ENCODE data around the gene SYT5.
"Not testable (repeated sequence)": the region's sequence is repeated elsewhere in the genome, so short reads cannot be mapped to it uniquely, and the experiment has no call there.

Gene SYT5

DNA sequence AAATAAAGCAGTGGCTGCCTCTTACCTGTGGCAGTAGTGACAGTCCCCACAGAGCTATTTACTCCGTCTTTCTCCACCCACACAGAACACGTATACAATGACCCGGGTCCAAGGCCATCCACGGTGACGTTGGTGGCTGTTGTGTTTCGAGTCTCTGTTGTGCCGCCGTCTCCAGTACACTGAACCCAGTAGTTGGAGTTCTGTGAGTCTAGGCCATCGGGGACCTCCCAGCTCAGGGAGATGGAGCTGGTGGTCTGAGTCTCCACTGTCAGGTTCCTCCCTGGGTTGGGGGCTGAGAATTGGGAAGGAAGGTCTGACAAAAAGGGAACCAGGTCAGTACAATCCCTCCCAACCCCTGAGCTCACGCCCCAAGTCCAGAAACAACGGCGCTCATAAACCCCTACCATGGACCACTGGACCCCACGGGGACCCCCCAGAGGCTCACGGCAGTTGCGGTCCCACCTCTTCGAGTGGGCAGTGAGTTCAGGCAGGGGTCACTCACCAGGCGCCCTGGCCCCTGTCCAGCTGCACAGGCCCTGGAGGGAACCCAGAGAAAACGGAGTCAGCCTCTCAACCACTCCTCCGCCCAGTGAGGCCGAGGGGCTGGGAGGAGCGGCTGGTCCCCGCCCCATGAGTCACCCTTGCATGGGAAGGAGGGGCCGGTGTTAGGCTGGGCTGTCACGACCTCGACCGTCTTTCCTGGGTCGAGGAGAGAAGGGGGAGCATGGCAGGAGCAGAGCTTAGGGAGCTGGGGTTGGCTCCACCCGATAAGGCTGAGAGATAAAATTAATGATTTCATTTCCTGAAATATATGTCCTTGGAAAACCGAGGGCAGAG is 26.8 kb upstream of the SYT5 start:
- DNase-seq: peak; percentile 72

DNA sequence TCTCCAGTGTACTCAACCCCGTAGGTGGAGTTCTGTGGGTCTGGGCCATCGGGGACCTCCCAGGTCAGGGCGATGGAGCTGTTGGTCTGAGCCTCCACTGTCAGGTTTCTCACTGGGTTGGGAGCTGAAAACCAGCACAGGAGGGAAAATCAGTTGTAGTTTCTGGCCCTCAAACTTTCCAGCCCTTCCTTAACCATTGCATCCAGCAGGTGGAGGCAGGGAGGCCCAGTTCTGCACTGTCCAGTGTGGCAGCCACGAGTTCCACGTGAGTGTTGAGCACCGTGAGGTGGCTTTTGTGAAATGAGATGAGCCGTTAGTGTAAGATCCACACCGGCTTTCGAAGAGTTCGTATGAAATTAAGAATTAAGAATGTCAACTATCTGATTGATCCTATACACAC is 22.1 kb upstream of the SYT5 start:
- DNase-seq: not testable (repeated sequence)

DNA sequence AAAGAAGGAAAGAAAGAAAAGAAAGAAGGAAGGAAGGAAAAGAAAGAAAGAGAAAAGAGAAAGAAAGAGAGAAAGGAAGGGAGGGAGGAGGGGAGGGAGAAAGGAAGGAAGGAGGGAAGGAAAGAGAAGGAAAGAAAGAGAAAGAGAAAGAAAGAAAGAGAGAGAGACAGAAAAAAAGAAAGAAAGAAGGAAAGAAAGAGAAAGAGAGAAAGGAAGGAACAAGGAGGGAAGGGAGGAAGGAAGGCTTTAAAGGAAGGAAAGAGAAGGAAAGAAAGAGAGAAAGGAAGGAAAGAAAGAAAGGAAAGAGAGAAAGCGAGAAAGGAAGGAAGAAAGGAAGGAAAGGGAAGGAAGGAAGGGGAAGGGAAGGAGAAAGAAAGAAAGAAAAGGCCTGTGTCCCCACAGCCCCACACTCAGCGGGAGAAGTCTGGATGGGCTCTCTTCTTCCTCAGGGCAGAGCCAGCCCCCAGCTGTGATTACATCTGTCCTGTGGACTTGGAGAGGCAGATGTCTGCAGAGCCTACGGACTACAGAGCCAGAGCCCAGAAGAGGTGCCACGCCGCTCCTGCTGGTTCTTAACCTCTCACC is 19.6 kb upstream of the SYT5 start:
- DNase-seq: no peak

DNA sequence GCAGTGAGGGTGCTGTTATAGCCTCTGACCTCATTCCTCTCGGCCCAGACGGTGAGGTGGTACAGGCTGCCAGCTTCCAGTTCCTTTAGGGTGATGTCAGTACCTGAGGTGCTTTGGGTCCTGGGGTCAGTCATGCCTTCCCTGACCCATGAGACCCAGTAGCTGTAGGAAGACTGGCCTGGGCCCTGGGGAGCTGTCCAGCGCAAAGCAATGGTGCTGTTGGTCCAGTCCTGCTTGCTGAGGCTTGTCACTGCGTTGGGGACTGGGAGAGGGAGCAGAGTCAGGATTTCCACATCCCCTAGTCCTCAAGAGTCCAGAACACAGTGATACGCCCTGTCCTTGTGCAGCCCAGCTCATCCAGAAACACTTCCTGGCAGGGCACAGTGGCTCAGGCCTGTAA is 18.6 kb upstream of the SYT5 start:
- DNase-seq: no peak

DNA sequence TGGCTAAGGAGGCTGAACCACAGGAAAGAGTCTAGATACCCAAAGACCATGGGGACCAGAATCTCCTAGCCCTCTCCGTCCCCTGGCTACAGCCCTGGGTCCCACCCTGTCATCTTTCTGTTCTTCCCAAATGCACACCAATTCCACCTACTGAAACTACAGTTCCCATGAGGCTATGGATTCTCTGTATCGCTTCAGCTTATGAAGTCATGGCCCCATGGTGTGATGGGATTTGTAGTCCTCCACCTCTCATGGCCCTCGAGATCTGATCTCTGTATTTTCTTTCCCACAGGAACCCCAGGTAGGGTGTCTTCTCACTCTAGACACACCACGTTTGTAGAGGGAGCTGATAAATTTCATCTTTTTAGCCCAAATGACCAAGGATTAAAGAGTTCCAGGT is 17.4 kb upstream of the SYT5 start:
- no peak for DNase-seq

DNA sequence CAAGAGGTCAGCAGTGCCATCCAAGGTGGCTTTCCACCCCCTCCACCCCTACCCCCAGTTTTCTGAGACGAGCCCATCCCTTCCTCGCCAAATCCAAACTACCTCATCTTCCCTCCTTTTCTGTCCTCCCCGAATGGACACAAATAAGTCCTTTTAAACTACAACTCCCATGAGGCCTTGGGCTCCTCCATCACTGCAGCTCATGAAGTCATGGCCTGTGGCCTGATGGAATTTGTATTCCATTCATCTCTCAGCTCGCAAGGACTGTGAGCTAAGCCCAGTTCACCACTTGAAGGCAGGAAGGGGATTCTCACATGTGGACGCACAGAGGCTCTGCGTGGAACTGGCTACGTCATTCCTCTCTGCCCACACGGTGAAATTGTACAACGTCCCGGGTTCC is 16.7 kb upstream of the SYT5 start:
- DNase-seq: no peak

DNA sequence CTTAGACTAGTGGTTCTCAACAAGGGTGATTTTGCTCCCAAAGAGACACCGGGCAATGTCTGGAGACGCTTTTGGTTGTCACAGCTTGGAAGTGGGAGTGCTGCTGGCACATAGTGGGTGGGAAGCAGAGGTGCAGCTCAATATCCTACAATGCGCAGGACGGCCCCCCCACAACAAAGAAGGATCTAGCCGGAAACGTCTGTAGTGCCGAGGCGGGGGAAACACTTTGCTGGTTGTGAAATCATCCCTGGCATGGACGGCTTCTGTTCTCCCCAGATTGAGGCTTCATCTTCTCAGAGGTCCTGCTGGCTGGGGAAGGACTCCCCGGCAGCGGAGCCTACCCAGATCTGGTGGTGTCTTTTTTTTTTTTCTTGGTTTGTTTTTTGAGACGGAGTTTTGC is 13.4 kb upstream of the SYT5 start:
- DNase-seq: no peak

DNA sequence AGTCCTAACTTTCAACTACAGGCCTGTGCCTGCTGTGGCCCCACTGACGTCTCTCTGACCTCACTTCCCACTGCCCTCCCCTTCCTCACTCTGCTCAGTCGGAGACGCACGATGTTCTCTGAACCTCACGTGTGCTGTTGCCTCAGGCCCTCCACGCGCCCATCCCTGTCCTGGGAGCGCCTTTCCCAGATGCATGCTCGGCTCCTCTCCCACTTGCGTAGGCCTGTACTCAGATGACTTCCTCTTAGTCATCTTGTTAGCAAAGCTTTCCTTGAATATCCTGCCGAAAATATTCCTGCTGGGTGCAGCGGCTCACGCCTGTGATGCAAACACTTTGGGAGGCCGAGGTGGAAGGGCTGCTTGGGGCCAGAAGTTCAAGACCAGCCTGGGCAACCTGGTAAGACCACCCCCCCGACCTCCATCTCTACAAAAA is 9.3 kb upstream of the SYT5 start:
- DNase-seq: no peak

DNA sequence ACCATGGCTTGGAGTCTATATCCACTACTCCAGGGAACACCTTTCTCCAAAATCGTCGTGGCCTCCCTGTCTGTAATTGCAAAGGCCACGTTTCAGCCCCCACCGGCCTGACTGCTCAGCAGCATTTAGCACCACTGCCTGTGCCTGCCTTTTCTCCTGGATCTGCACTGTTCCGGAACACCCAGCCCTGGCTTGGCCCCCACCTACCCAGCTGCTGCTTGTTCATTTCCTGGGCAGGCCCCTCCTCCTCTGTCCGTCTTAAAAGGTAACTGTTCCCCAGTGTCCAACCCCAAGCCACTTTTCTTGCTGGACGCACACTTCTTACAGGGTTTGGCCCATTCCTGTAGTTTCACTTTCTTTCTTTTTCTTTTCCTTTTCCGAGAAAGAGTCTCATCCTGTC is 8.5 kb upstream of the SYT5 start:
- DNase-seq: no peak

DNA sequence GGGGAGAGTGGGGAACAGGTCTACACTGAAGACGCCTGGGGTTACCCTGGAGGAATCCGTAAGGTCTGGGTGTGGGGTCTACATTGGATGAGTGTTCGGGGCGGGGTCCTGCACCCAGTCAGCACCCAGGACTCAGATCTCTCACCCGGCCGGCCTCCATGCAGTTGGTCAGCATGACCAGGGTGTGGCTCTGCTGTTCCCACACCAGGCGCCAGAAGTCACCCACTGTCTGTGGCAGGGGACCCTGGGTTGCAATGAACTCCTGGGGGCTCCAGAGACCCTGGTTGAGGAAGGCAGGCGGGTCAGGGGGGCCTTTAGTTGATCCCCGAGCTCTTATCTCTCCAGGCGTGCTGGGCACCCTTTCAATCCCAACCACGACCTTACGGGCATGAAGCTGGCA is 6.0 kb upstream of the SYT5 start:
- no peak for DNase-seq

DNA sequence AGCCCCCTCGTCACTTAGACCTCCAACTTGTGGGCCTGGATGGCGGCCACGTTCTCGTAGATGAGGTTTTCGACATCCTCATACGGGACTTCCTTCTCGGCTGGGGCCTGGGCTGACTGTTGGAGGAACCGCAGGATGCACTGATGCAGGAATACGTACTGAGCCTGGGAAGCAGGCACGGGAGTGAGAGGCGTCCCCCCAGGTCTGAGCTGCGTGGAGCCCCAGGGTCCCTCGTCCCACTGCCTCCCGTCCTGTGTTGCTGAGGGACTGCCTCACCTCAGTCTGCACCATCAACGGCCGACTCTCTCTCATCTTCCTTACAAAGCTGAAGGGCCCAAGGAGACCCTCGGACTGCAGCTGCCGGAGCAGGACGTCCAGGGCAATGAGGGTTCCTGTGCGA is 1.7 kb upstream of the SYT5 start:
- no peak for DNase-seq

DNA sequence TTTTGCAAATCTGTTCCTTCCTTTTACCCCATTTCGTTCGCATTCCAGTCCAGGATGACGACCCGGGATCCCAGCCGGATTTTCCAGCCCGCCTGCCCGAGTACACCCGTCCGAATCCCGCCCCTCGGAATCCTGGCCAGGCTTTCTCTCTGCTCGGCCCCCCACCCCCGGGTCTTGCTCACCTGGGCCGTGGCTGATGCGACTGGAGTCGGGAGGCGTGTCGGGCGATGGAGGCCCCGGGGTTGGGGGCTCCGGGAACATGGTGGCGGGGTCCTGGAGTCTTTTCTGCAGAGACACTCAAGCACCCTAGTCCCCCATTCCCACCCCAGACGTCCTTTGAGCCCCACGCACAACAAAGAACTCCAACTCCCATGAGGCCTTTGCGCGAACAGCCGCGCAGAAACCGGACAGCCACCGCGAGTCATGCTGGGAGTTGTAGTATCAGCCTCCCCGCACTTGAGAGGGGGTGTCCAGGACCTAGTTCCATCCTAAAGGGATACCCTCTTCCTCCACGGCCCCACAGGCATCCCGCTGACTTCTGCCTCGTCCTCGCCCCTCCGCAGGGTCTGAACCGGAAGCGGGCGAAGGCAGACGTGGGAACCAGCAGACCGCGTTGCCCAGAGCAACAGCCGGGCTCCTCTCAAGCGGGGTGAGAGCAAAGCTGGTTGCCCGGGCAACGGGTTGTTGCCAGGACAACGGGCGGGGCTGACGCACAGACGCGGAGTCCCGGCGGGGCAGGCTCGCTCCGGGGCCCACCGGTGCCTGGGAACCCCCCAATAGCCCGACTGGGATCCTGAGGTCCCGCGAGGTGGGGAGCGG is 1.1 kb downstream of the SYT5 start:
- peak; percentile 69 for DNase-seq

DNA sequence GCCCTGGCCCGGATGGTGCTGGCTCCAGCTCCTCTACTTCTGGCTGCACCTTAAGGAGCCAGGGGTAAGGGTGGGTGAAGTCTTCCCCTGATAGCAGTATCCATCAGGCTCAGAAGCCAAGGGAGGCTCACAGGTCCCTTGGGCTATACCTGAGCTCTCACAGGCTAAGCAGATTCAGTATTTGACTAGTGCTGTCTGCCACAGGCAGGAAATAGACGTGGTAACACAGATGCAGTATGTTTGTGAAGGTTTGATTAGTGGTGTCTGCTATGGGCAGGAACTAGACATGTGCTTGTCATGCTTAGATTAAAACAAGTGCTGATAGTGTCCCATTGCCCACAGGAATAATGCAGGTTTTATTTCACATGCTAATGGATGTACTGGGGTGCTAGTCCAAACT is 4.0 kb downstream of the SYT5 start:
- no peak for DNase-seq

DNA sequence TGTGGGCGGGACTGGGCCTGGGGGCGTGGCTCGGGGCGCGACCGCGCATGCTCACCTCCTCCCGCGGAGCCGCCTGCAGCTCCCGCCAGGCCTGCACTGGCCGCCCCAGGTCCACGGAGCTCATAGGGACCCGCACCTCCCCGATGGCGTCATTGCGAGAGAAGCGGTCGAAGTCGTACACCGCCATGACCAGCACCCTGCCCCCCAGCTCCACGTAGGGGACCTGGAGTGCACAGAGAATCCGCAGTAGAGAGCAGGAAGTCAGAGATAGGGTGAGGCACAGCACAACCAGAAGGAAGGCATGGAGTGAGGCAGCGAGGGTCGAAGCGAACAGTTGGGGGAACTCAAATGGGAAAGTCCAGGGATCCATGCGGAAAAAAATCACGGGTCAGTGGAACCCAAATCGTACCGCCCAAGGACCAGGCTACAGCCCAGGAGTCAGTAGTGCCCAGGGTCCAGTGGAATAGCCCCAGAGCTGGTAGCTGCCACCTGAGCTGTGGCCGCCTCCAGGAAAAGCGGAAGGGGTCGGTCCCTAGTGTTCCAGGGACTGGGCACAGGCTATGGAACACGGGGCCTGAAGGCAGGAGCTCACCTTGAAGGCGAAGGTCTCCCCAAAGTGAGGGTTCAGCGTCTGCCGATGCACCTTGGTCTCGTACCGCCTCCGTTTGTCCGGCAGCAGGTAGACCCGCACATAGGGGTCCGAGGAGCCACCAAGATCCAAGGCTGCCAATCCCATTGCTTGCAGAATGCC is 4.8 kb downstream of the SYT5 start:
- DNase-seq: no peak

DNA sequence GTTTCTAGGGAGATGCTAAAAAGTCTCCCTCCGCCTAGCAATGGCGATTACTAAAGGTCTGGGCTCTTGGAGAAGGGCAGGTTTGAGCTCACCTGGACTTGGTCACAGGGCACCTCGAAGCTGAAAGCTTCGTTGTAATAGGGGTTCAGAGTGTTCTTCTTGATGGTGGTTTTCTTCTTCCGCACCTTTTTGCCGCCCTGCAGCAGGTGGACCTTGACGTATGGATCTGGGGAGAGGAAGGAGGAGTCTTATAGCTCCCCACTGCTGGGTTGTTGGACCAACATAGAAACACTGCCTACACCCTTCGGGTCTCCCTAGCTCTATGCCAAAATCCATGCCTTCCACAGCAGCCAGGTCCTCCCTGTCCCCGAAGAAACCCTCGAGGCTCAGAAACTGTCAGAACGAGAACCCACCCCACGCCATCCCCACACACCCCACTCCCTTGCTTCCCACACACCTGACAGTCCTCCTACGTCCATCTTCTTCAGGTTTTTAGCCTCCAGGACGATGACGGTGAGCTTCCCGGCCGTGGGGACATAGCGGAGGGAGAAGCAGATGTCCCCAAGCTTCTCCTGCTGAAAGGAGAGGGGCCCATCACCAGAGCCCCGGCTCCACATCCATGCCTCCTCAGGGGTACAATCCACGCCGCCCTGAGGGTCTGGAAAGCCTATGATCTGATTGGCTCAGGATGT is 5.5 kb downstream of the SYT5 start:
- no peak for DNase-seq

DNA sequence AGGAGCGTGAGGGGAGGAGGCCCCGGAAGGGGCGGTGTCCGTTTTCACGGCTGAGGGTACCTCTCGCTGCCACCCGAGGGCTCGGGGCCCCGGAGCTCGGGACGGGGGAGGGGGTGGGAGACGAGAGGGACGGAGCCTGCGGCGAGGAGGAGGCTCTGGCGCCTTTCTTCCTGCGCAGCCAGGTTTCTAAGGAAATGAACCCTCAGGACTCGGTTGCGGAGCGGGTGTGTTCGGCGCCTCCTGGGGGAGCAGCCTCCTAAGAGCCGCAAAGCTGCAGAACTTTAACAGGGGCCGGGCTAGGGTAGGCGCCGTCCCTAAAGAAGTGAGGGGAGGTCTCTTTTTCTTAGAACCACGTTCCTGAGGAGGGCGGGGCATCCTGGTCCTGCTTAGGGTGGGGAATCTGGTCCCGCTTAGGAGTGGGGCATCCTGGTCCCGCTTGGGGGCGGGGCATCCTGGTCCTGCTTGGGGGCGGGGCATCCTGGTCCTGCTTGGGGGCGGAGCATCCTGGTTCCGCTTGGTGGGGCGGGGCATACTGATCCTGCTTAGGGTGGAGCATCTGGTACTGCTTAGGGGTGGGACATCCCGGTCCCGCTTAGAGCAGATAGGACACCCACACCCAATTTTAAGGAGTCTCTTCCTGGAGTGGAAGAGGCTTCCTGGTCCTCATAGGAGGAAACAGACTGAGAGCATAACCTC is 6.2 kb downstream of the SYT5 start:
- DNase-seq: no peak

DNA sequence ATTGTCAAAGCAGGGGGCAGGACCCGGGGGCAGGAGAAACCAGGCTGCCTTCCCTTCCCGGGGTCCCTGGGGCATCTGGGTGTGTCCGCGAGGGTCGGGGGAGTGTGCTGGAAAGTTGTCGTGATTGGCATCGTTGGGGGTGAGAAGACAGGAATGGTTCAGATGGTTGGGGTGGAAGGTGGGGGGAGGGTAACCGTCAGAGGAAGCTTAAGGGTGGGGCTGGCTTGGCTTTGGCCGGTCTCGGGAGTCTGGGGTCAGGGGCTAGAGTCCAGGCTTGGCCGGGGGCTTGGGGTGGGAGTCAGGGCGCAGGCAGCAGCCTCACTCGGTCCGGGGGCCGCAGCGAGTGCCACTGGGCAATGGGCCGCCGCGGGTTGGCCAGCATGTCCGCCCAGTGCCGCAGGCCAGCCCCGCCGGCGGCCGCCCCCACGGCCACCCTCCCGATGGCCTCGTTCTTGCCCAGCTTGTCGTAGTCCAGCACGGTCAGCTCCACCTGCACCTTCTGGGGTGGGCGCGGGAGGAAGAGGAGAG is 6.8 kb downstream of the SYT5 start:
- DNase-seq: no peak

DNA sequence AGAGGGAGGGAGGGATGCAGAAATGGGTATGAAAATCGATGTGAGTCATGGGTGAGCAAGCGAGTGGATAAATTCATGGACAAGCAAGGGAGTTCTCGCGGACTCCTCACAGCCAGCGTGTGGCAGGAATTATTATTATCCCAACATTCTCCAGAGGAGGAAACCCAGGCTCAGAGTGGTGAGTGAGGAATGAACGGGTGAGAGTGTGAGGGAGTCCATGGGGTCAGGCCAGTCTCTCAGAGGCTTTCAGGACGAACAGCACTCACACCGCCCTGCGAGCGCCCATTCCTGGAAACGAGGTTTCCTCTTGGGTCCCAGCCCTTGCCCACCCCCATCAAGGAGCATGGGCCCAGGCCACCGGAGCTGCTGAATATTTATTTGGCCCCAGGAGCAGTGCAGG is 7.3 kb downstream of the SYT5 start:
- DNase-seq: peak; percentile 21

DNA sequence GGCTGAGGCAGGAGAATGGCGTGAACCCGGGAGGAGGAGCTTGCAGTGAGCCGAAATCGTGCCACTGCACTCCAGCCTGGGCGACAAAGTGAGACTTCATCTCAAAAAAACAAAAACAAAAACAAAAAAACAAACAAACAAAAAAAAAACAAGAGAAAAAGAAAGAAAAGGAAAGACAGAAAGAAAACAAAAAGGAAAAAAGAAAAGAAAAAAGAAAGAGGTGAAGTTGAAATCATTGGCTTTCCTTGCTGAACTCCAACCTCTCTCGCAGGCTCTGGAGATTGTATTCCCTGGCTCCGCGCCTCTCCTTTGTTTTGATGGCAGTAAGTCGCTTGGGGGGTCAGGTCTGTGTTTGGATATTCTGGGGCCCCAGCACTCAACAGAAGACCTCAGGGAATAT is 7.8 kb downstream of the SYT5 start:
- DNase-seq: not testable (repeated sequence)

DNA sequence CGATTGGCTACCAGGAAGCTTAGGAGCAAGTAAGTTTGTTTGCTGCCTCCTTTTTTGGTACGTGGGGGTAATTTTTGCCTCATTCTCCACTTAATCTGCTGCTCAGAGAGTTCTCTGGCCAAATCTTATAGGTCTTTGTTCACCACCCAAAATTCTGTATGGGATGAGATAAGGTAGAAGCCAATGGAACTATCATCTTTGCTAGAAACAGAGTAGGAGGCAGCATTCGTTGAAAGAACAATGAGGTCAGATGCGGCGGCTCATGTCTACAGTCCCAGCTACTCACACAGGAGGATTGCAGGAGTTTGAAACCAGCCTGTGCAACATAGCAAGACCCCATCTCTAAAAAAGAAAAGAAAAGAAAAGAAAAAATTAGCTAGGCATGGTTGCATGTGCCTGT is 8.6 kb downstream of the SYT5 start:
- DNase-seq: no peak

DNA sequence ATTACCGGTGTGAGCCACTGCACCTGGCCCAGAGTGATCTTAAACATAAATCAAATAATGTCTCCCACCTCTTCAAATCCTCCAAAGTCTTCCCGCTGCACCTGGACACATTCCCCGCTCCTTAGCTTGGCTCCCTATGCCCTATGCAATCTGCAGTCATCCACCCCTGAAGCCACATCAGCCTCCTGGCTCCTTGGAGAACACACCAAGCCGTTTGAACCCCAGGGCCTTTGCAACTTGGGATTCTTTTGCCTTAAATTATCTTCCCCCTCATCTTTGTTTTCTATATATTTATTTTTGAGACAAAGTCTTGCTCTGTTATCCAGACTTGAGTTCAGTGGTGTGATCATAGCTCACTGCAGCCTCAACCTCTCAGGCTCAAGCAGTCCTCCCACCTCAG is 11.0 kb downstream of the SYT5 start:
- DNase-seq: no peak
